HEK293T (cell line): ENCODE data around the gene UNKL.

ENCODE experiments used
- CTCF ChIA-PET: fragments of 350-600 bp; formaldehyde crosslinking; extraction: SDS; loops from one replicate; lab custom pipeline; 2021; ENCODE audit warnings: antibody characterized with exemption, inconsistent platforms; lab: Yijun Ruan, JAX
- POLR2A ChIA-PET: fragments of 350-600 bp; formaldehyde crosslinking; extraction: SDS; loops from one replicate; lab custom pipeline; 2020; ENCODE audit warnings: antibody characterized with exemption, inconsistent platforms; lab: Yijun Ruan, JAX
- DNase-seq: peaks from one replicate; pipeline ENCODE4 v3.0.0; 2012; ENCODE audit warnings: mixed read lengths; ENCODE audit errors: extremely low spot score
- ARNT ChIP-seq: fragments of 450-650 bp; IDR thresholded peaks from 2 replicates; pipeline ENCODE4 v1.6.1; 2017; ENCODE audit warnings: mild to moderate bottlenecking
- BHLHE40 ChIP-seq: fragments of 450-650 bp; IDR thresholded peaks from 2 replicates; pipeline ENCODE4 v1.6.1; 2016; ENCODE audit warnings: mild to moderate bottlenecking, moderate library complexity, borderline replicate concordance
- CTBP1 ChIP-seq: fragments of 450-650 bp; IDR thresholded peaks from 2 replicates; pipeline ENCODE4 v1.6.1; 2016; ENCODE audit warnings: borderline replicate concordance
- ELF4 ChIP-seq: fragments of 450-650 bp; IDR thresholded peaks from 2 replicates; pipeline ENCODE4 v1.6.1; 2017; ENCODE audit warnings: antibody characterized with exemption
- FOXA1 ChIP-seq: fragments of 450-650 bp; IDR thresholded peaks from 2 replicates; pipeline ENCODE4 v1.6.1; 2016; ENCODE audit warnings: mild to moderate bottlenecking
- FOXK2 ChIP-seq: fragments of 450-650 bp; IDR thresholded peaks from 2 replicates; pipeline ENCODE4 v1.6.1; 2016; ENCODE audit warnings: mild to moderate bottlenecking
- FOXM1 ChIP-seq: fragments of 450-650 bp; IDR thresholded peaks from 2 replicates; pipeline ENCODE4 v1.6.1; 2017; ENCODE audit warnings: mild to moderate bottlenecking, borderline replicate concordance
- HDGF ChIP-seq: fragments of 450-650 bp; IDR thresholded peaks from 2 replicates; pipeline ENCODE4 v1.6.1; 2017; ENCODE audit warnings: antibody characterized with exemption, borderline replicate concordance
- L3MBTL2 ChIP-seq: fragments of 450-650 bp; conservative IDR thresholded peaks from 2 replicates; pipeline ENCODE4 v1.6.1; 2016; ENCODE audit warnings: mild to moderate bottlenecking
- LEF1 ChIP-seq: fragments of 450-650 bp; IDR thresholded peaks from 2 replicates; pipeline ENCODE4 v1.6.1; 2017; ENCODE audit warnings: mild to moderate bottlenecking, borderline replicate concordance
- NFRKB ChIP-seq: fragments of 450-650 bp; IDR thresholded peaks from 2 replicates; pipeline ENCODE4 v1.6.1; 2016; ENCODE audit warnings: mild to moderate bottlenecking, moderate library complexity
- SP1 ChIP-seq: fragments of 450-650 bp; IDR thresholded peaks from 2 replicates; pipeline ENCODE4 v1.6.1; 2017
- SUZ12 ChIP-seq: fragments of 450-650 bp; IDR thresholded peaks from 2 replicates; pipeline ENCODE4 v1.6.1; 2016; ENCODE audit warnings: mild to moderate bottlenecking
- TARDBP ChIP-seq: fragments of 450-650 bp; IDR thresholded peaks from 2 replicates; pipeline ENCODE4 v1.6.1; 2016
- ZNF384 ChIP-seq: fragments of 450-650 bp; IDR thresholded peaks from 2 replicates; pipeline ENCODE4 v1.6.1; 2016
- TF ChIP-seq, protein P1 (sequence below): fragments of 450-650 bp; IDR thresholded peaks from 2 replicates; pipeline ENCODE4 v1.6.1; 2016

Gene UNKL

DNA sequence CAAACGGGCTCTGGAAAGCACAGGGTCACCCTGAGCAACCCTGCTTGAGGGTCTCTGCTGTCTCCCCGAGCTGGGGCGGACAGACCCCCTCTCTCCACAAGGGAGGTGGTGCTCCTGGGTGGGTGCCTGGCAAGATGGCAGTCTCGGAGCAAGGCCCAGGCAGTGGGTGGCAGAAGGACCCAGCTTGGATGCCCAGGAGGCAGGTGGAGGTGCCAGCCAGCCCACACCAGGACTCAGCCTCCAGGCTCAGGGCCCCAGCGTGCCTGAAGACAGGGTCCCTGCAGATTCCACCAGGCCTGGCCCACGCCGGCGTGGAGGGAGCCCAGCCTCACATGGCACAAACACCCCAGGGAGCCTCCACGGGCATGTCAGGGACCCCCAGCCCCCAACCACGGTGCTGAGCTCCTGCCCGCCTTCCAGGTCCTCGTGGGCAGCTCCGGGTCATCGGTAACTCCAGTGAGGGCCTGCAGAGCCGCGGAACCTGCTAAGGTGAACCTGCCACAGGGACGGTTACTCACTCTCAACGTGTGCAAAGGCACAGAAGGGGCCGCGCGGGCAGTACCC lies 20.8 kb downstream of the UNKL start:
- DNase-seq = no peak
- ChIA-PET CTCF (no interaction called here), POLR2A (no interaction called here)
- TF ChIP-seq NFRKB = no peak
- TF ChIP-seq, protein P1, sequence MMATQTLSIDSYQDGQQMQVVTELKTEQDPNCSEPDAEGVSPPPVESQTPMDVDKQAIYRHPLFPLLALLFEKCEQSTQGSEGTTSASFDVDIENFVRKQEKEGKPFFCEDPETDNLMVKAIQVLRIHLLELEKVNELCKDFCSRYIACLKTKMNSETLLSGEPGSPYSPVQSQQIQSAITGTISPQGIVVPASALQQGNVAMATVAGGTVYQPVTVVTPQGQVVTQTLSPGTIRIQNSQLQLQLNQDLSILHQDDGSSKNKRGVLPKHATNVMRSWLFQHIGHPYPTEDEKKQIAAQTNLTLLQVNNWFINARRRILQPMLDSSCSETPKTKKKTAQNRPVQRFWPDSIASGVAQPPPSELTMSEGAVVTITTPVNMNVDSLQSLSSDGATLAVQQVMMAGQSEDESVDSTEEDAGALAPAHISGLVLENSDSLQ = no peak
- TF ChIP-seq CTBP1 = no peak
- no peak for TF ChIP-seq SUZ12
- no peak for TF ChIP-seq HDGF
- no peak for TF ChIP-seq ARNT

DNA sequence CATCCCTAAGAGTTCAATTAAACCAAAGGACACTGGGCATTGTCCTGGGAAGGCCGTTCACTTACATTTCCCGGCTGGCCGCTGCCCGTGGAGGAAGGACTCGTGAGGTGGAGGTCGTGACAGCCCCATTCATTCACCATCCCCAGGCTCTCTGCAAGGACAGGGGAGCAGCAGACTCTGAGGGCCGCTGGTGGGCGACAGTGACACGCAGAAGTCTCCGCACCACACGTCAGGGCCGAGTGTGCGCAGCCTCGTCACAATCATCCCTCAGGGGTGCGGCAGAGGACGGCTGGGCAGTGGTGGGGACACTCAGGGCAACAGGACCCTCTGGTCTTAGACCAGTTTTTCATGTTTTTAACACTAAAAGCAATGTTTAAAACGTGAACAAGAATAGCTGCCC lies 21.7 kb downstream of the UNKL start:
- CTCF ChIA-PET = no interaction called here
- TF ChIP-seq NFRKB (no peak), SUZ12 (no peak), ARNT (no peak), CTBP1 (no peak), FOXM1 (no peak), FOXK2 (no peak), FOXA1 (no peak)
- TF ChIP-seq, protein P1 = no peak
- no peak for DNase-seq
- POLR2A ChIA-PET = no interaction called here

DNA sequence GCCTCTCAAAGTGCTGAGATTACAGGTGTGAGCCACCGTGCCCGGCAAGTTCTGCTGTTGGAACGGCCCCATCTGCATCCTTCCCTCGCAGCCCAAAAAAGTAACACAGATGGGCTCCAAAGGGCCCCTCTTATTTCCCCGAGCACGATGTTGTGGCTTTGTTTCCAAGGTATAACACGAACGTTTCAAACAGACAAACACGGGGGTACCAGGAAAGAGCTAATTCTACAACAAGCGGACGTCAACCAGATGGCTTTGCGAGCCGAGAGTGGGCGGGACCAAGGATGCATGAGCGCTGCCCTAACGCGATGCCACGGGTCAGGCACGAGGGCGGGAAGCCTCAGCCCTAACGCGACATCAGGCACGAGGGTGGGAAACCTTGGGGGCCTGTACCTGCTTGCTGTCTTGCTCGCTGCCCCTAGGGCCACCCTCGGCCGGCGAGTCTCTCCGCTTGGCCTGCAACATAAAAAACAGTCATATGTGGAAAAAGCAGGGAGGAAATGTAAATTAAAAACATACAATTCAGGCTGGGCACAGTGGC lies 24.2 kb downstream of the UNKL start:
- CTCF ChIA-PET = no interaction called here
- no peak for TF ChIP-seq FOXM1
- TF ChIP-seq ZNF384 = no peak
- no peak for TF ChIP-seq ELF4
- no peak for TF ChIP-seq L3MBTL2
- no peak for TF ChIP-seq BHLHE40
- no peak for TF ChIP-seq CTBP1
- no peak for TF ChIP-seq SP1
- no peak for TF ChIP-seq ARNT
- no peak for TF ChIP-seq FOXK2
- TF ChIP-seq LEF1 = no peak
- TF ChIP-seq FOXA1 = no peak
- TF ChIP-seq, protein P1 = no peak
- no peak for TF ChIP-seq NFRKB
- POLR2A ChIA-PET = no interaction called here
- no peak for DNase-seq

DNA sequence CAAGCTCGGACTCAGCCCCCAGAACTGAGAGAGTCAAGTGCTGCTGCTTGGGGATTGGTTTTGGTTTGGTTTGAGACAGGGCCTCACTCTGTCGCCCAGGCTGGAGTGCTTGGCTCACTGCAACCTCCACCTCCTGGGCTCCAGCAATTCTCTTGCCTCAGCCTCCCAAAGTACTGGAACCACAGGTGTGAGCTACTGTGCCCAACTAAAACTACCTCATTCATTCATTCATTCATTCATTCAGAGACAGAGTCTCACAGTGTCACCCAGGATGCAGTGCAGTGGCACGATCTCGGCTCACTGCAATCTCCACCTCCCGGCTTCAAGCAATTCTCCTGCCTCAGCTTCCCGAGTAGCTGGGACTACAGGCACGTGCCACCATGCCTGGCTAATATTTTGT lies 24.7 kb downstream of the UNKL start:
- no peak for DNase-seq
- POLR2A ChIA-PET = no interaction called here
- CTCF ChIA-PET = no interaction called here
- TF ChIP-seq, protein P1 = no peak
- no peak for TF ChIP-seq SP1
- TF ChIP-seq CTBP1 = no peak
- TF ChIP-seq SUZ12 = no peak
- TF ChIP-seq LEF1 = no peak
- no peak for TF ChIP-seq NFRKB
- TF ChIP-seq HDGF = no peak
- no peak for TF ChIP-seq TARDBP
- no peak for TF ChIP-seq L3MBTL2
- no peak for TF ChIP-seq BHLHE40
- TF ChIP-seq FOXK2 = no peak
- TF ChIP-seq FOXA1 = no peak
- no peak for TF ChIP-seq ARNT
- TF ChIP-seq ELF4 = no peak
- no peak for TF ChIP-seq ZNF384
- TF ChIP-seq FOXM1 = no peak

DNA sequence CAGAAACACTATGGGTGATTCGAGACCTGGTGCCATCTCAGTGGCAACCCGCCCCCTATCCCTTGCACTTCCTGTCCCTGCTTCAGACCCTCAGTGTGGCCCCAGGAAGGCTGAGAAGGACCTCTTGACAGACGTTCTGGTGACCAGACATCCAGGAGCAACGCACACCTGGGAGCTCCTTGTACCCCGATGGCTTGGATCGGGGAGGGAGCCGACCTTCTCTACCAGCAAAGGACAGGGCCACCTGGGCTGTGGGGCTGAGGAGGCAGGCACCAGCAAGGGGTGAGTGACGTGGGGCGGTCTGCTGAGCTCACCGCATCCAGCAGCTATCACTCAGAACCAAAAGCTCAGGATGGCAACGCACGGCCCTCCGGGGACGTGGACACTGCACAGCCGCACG lies 27.2 kb downstream of the UNKL start:
- DNase-seq = no peak
- ChIA-PET POLR2A (no interaction called here), CTCF (no interaction called here)
- no peak for TF ChIP-seq FOXK2
- no peak for TF ChIP-seq FOXA1
- no peak for TF ChIP-seq LEF1
- TF ChIP-seq CTBP1 = no peak
- TF ChIP-seq FOXM1 = no peak
- TF ChIP-seq HDGF = no peak
- TF ChIP-seq, protein P1 = no peak
- TF ChIP-seq BHLHE40 = no peak
- no peak for TF ChIP-seq TARDBP
- TF ChIP-seq ZNF384 = no peak
- TF ChIP-seq NFRKB = no peak
- TF ChIP-seq ARNT = no peak
- no peak for TF ChIP-seq SUZ12
